ENCODE results near the gene SNU13. TPM values are rescaled to one million over a fixed set of nuclear protein-coding genes. Genes with fewer than 3 reads are reported as not detected.
"Not testable (repeated sequence)": the region's sequence is repeated elsewhere in the genome, so short reads cannot be mapped to it uniquely, and the experiment has no call there.

The SNU13 gene
- total RNA-seq, 1 donor, result 56.1 TPM

- H3K27me3 ChIP-seq (ENCODE audit: insufficient read depth, low read length), result no peaks in the 10 kb centered on the region
- H3K4me2 ChIP-seq (ENCODE audit: insufficient read depth, low read length), result no peak overlapping the region
- peak; percentile 34 for DNase-seq (ENCODE audit: insufficient read length, low spot score, missing footprints)
- H3K79me2 ChIP-seq (ENCODE audit: insufficient read depth, low read length), result no peaks in the 10 kb centered on the region
- H3K36me3 ChIP-seq (ENCODE audit: insufficient read depth, low read length), result peaks cover 59% of the 10 kb centered on the region
- no peaks in the 10 kb centered on the region for H4K20me1 ChIP-seq (ENCODE audit: insufficient read depth, low read length)
- peaks cover 17% of the 10 kb centered on the region for H3K4me1 ChIP-seq (ENCODE audit: insufficient read depth, low read length)
- no peak overlapping the region for H3K27ac ChIP-seq (ENCODE audit: low read depth, low read length)
- no peaks in the 10 kb centered on the region for H3K9me3 ChIP-seq (ENCODE audit: low read depth, low read length)
- TF ChIP-seq CTCF (IDR thresholded peaks at IDR 0.05; ENCODE audit: extremely low read depth, low read depth, low read length), result no peak
- H3K4me3 ChIP-seq (ENCODE audit: insufficient read depth, low read length), result no peak overlapping the region
- H2AFZ ChIP-seq (ENCODE audit: low read length), result no peak overlapping the region
Measured at GRCh38 chr22:41664490-41664889, 24.2 kb downstream of the SNU13 start.

- H2AFZ ChIP-seq (ENCODE audit: low read length); H3K4me2 ChIP-seq (ENCODE audit: insufficient read depth, low read length); H3K79me2 ChIP-seq (ENCODE audit: insufficient read depth, low read length); DNase-seq (ENCODE audit: insufficient read length, low spot score, missing footprints); H4K20me1 ChIP-seq (ENCODE audit: insufficient read depth, low read length); H3K4me3 ChIP-seq (ENCODE audit: insufficient read depth, low read length); H3K27me3 ChIP-seq (ENCODE audit: insufficient read depth, low read length); H3K9me3 ChIP-seq (ENCODE audit: low read depth, low read length); H3K27ac ChIP-seq (ENCODE audit: low read depth, low read length): not testable (repeated sequence)
- Histone ChIP-seq H3K4me1 (ENCODE audit: insufficient read depth, low read length) (peaks cover 12% of the 10 kb centered on the region), H3K36me3 (ENCODE audit: insufficient read depth, low read length) (peaks cover 66% of the 10 kb centered on the region)
Measured at GRCh38 chr22:41663594-41663993, 25.1 kb downstream of the SNU13 start.

- no peaks in the 10 kb centered on the region for H4K20me1 ChIP-seq (ENCODE audit: insufficient read depth, low read length)
- peaks cover 83% of the 10 kb centered on the region for H3K36me3 ChIP-seq (ENCODE audit: insufficient read depth, low read length)
Measured at GRCh38 chr22:41661713-41662112, 27.0 kb downstream of the SNU13 start.

GRCh38 chr22:41661088-41661487, 27.6 kb downstream of the SNU13 start:
- Histone ChIP-seq H3K9me3 (ENCODE audit: low read depth, low read length) (no peaks in the 10 kb centered on the region), H3K36me3 (ENCODE audit: insufficient read depth, low read length) (peaks cover 89% of the 10 kb centered on the region), H3K27ac (ENCODE audit: low read depth, low read length) (no peak overlapping the region), H3K27me3 (ENCODE audit: insufficient read depth, low read length) (no peaks in the 10 kb centered on the region), H3K4me1 (ENCODE audit: insufficient read depth, low read length) (no peaks in the 10 kb centered on the region), H4K20me1 (ENCODE audit: insufficient read depth, low read length) (no peaks in the 10 kb centered on the region), H2AFZ (ENCODE audit: low read length) (no peak overlapping the region), H3K79me2 (ENCODE audit: insufficient read depth, low read length) (peaks cover 4% of the 10 kb centered on the region), H3K4me3 (ENCODE audit: insufficient read depth, low read length) (no peak overlapping the region), H3K4me2 (ENCODE audit: insufficient read depth, low read length) (no peak overlapping the region)
- no peak for DNase-seq (ENCODE audit: insufficient read length, low spot score, missing footprints)
- no peak for TF ChIP-seq CTCF (IDR thresholded peaks at IDR 0.05; ENCODE audit: extremely low read depth, low read depth, low read length)

More at GRCh38 chr22:41661713-41662112, 27.0 kb downstream of the SNU13 start:
- no peak for TF ChIP-seq CTCF (IDR thresholded peaks at IDR 0.05; ENCODE audit: extremely low read depth, low read depth, low read length)
- Histone ChIP-seq H2AFZ (ENCODE audit: low read length) (no peak overlapping the region), H3K4me2 (ENCODE audit: insufficient read depth, low read length) (no peak overlapping the region), H3K4me1 (ENCODE audit: insufficient read depth, low read length) (no peaks in the 10 kb centered on the region), H3K27me3 (ENCODE audit: insufficient read depth, low read length) (no peaks in the 10 kb centered on the region), H3K9me3 (ENCODE audit: low read depth, low read length) (no peaks in the 10 kb centered on the region), H3K4me3 (ENCODE audit: insufficient read depth, low read length) (no peak overlapping the region), H3K79me2 (ENCODE audit: insufficient read depth, low read length) (peaks cover 3% of the 10 kb centered on the region), H3K27ac (ENCODE audit: low read depth, low read length) (no peak overlapping the region)
- DNase-seq (ENCODE audit: insufficient read length, low spot score, missing footprints), result no peak
